GM23338 (cell line): Measurements from ENCODE around the gene FZD4. TPM values are rescaled to one million over a fixed set of nuclear protein-coding genes. Genes with fewer than 3 reads are reported as not detected.

Source experiments
- ATAC-seq: fragments of 200-7000 bp; cut with Tn5 transposase; 3 replicates; pipeline ENCODE4 v1.9.1; 2020
- DNase-seq: peaks from one replicate; pipeline ENCODE4 v3.0.0-alpha.2; 2015; ENCODE audit warnings: low spot score
- H2AFZ ChIP-seq: fragments of 200-600 bp; sonication (generic); 2 replicates; pipeline ENCODE4 v1.8.0; 2016; ENCODE audit warnings: antibody characterized with exemption, mild to moderate bottlenecking, moderate library complexity
- H3F3A ChIP-seq: fragments of 200-600 bp; sonication (generic); replicated peaks from 2 replicates; pipeline ENCODE4 v1.8.0; 2017; ENCODE audit warnings: antibody characterized with exemption, mixed run types, low read depth
- H3K27ac ChIP-seq: fragments of 200-600 bp; sonication (generic); 2 replicates; pipeline ENCODE4 v1.6.1; 2016; ENCODE audit warnings: low read depth
- H3K27me3 ChIP-seq: fragments of 200-600 bp; sonication (generic); 2 replicates; pipeline ENCODE4 v1.8.0; 2016; ENCODE audit warnings: mild to moderate bottlenecking, mixed run types, moderate library complexity; ENCODE audit not compliant: insufficient read depth
- H3K36me3 ChIP-seq: fragments of 200-600 bp; sonication (generic); 2 replicates; pipeline ENCODE4 v1.8.0; 2016; ENCODE audit warnings: mild to moderate bottlenecking; ENCODE audit not compliant: insufficient read depth
- H3K4me1 ChIP-seq: fragments of 200-600 bp; sonication (generic); 2 replicates; pipeline ENCODE4 v1.8.0; 2016; ENCODE audit warnings: mild to moderate bottlenecking, moderate library complexity; ENCODE audit not compliant: insufficient read depth
- H3K4me2 ChIP-seq: fragments of 200-600 bp; sonication (generic); 2 replicates; pipeline ENCODE4 v1.7.1; 2017; ENCODE audit warnings: mixed run types
- H3K4me3 ChIP-seq: fragments of 200-600 bp; sonication (generic); 2 replicates; pipeline ENCODE4 v1.6.1; 2016; ENCODE audit warnings: mixed run types
- H3K79me2 ChIP-seq: fragments of 200-600 bp; sonication (generic); replicated peaks from 2 replicates; pipeline ENCODE4 v1.8.0; 2017; ENCODE audit warnings: mild to moderate bottlenecking; ENCODE audit not compliant: insufficient read depth
- H3K9me2 ChIP-seq: fragments of 200-600 bp; sonication (generic); 2 replicates; pipeline ENCODE4 v1.8.0; 2017; ENCODE audit not compliant: insufficient read depth
- H4K20me1 ChIP-seq: fragments of 200-600 bp; sonication (generic); replicated peaks from 2 replicates; pipeline ENCODE4 v1.8.0; 2017; ENCODE audit warnings: mild to moderate bottlenecking; ENCODE audit not compliant: insufficient read depth
- H3K27ac Mint-ChIP-seq: 2 replicates; pipeline ENCODE4 v1.8.0; 2020; ENCODE audit warnings: inconsistent platforms, mild to moderate bottlenecking, moderate library complexity, mixed read lengths
- H3K27me3 Mint-ChIP-seq: 3 replicates; pipeline ENCODE4 v1.8.0; 2022; ENCODE audit warnings: low read depth, mild to moderate bottlenecking, moderate library complexity, mixed read lengths, inconsistent platforms; ENCODE audit not compliant: insufficient read depth, poor library complexity
- H3K36me3 Mint-ChIP-seq: 3 replicates; pipeline ENCODE4 v1.8.0; 2021; ENCODE audit warnings: low read depth, mild to moderate bottlenecking, inconsistent platforms, moderate library complexity, mixed read lengths
- H3K4me1 Mint-ChIP-seq: 3 replicates; pipeline ENCODE4 v1.8.0; 2020; ENCODE audit warnings: mild to moderate bottlenecking, inconsistent platforms, mixed read lengths
- H3K4me3 Mint-ChIP-seq: 3 replicates; pipeline ENCODE4 v1.8.0; 2021; ENCODE audit warnings: moderate library complexity, mild to moderate bottlenecking, inconsistent platforms, mixed read lengths
- H3K9me3 Mint-ChIP-seq: 3 replicates; pipeline ENCODE4 v1.8.0; 2020; ENCODE audit warnings: moderate library complexity, mild to moderate bottlenecking, inconsistent platforms, mixed read lengths
- NANOG ChIP-seq: IDR thresholded peaks from 2 replicates; pipeline ENCODE4 v1.6.1; 2016; ENCODE audit warnings: antibody characterized with exemption, borderline replicate concordance
- STAT1 ChIP-seq: IDR thresholded peaks from one replicate; pipeline ENCODE4 v1.6.1; 2016; ENCODE audit warnings: antibody characterized with exemption; ENCODE audit not compliant: unreplicated experiment
- ZNF114 ChIP-seq: fragments of 250-450 bp; sonication (Bioruptor Pico); IDR thresholded peaks from 2 replicates; pipeline ENCODE4 v1.5.0; 2020; ENCODE audit warnings: mild to moderate bottlenecking, moderate library complexity
- ZNF331 ChIP-seq: fragments of 250-450 bp; sonication (Bioruptor Pico); IDR thresholded peaks from 2 replicates; pipeline ENCODE4 v1.5.0; 2020; ENCODE audit warnings: low read depth, mild to moderate bottlenecking, moderate library complexity
- polyA plus RNA-seq: library from polyadenylated mRNA; unstranded; fragments of >200 nt; fragmentation: Nextera tagmentation; extraction: Ambion mirVana; gene quantifications from 2 replicates; pipeline ENCODE4 v1.2.1, GENCODE V29; 2016
- total RNA-seq: library from RNA; depleted of rRNA; stranded (reverse); fragments of >200 nt; shearing (Covaris generic); gene quantifications from 2 replicates; pipeline ENCODE4 v1.2.3, GENCODE V29; 2014
- TF ChIP-seq, protein P1 (sequence below): fragments of 250-450 bp; sonication (Bioruptor Pico); IDR thresholded peaks from 2 replicates; pipeline ENCODE4 v1.5.0; 2020; ENCODE audit warnings: mild to moderate bottlenecking, moderate library complexity
- TF ChIP-seq, protein P2 (sequence below): IDR thresholded peaks from one replicate; pipeline ENCODE4 v1.6.1; 2018; ENCODE audit warnings: antibody characterized with exemption; ENCODE audit not compliant: unreplicated experiment

The FZD4 gene
- total and polyA plus RNA-seq, 2 experiments from 2014 or later, result 1.4 to 8.9 TPM

DNA sequence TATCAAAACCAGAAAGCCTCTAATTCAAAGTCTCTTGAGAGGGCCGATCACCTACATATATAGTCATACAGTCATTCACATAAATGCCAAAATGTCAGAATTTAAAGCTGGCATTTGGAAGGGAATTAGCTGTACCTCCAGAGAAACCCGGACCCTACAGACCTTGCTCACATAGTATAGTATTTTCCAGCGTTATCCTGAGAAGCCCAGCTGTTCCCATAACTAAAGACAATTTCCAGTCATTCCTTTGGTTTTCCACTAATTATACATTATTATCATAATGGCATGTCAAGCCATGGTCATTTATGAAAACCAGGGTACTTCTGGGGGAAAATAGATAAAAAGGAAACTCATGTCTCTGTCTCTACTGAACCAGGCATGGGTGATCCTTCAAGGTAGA is 53.6 kb downstream of the FZD4 start (continued):
- TF ChIP-seq, protein P1, sequence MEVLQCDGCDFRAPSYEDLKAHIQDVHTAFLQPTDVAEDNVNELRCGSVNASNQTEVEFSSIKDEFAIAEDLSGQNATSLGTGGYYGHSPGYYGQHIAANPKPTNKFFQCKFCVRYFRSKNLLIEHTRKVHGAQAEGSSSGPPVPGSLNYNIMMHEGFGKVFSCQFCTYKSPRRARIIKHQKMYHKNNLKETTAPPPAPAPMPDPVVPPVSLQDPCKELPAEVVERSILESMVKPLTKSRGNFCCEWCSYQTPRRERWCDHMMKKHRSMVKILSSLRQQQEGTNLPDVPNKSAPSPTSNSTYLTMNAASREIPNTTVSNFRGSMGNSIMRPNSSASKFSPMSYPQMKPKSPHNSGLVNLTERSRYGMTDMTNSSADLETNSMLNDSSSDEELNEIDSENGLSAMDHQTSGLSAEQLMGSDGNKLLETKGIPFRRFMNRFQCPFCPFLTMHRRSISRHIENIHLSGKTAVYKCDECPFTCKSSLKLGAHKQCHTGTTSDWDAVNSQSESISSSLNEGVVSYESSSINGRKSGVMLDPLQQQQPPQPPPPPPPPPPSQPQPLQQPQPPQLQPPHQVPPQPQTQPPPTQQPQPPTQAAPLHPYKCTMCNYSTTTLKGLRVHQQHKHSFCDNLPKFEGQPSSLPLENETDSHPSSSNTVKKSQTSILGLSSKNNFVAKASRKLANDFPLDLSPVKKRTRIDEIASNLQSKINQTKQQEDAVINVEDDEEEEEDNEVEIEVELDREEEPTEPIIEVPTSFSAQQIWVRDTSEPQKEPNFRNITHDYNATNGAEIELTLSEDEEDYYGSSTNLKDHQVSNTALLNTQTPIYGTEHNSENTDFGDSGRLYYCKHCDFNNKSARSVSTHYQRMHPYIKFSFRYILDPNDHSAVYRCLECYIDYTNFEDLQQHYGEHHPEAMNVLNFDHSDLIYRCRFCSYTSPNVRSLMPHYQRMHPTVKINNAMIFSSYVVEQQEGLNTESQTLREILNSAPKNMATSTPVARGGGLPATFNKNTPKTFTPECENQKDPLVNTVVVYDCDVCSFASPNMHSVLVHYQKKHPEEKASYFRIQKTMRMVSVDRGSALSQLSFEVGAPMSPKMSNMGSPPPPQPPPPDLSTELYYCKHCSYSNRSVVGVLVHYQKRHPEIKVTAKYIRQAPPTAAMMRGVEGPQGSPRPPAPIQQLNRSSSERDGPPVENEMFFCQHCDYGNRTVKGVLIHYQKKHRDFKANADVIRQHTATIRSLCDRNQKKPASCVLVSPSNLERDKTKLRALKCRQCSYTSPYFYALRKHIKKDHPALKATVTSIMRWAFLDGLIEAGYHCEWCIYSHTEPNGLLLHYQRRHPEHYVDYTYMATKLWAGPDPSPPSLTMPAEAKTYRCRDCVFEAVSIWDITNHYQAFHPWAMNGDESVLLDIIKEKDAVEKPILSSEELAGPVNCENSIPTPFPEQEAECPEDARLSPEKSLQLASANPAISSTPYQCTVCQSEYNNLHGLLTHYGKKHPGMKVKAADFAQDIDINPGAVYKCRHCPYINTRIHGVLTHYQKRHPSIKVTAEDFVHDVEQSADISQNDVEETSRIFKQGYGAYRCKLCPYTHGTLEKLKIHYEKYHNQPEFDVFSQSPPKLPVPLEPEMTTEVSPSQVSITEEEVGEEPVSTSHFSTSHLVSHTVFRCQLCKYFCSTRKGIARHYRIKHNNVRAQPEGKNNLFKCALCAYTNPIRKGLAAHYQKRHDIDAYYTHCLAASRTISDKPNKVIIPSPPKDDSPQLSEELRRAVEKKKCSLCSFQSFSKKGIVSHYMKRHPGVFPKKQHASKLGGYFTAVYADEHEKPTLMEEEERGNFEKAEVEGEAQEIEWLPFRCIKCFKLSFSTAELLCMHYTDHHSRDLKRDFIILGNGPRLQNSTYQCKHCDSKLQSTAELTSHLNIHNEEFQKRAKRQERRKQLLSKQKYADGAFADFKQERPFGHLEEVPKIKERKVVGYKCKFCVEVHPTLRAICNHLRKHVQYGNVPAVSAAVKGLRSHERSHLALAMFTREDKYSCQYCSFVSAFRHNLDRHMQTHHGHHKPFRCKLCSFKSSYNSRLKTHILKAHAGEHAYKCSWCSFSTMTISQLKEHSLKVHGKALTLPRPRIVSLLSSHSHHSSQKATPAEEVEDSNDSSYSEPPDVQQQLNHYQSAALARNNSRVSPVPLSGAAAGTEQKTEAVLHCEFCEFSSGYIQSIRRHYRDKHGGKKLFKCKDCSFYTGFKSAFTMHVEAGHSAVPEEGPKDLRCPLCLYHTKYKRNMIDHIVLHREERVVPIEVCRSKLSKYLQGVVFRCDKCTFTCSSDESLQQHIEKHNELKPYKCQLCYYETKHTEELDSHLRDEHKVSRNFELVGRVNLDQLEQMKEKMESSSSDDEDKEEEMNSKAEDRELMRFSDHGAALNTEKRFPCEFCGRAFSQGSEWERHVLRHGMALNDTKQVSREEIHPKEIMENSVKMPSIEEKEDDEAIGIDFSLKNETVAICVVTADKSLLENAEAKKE (CRISPR knock-in tag), result no peak
- no peak for TF ChIP-seq NANOG
- TF ChIP-seq ZNF331 (CRISPR knock-in tag), result no peak
- TF ChIP-seq ZNF114, result no peak
- TF ChIP-seq, protein P2, sequence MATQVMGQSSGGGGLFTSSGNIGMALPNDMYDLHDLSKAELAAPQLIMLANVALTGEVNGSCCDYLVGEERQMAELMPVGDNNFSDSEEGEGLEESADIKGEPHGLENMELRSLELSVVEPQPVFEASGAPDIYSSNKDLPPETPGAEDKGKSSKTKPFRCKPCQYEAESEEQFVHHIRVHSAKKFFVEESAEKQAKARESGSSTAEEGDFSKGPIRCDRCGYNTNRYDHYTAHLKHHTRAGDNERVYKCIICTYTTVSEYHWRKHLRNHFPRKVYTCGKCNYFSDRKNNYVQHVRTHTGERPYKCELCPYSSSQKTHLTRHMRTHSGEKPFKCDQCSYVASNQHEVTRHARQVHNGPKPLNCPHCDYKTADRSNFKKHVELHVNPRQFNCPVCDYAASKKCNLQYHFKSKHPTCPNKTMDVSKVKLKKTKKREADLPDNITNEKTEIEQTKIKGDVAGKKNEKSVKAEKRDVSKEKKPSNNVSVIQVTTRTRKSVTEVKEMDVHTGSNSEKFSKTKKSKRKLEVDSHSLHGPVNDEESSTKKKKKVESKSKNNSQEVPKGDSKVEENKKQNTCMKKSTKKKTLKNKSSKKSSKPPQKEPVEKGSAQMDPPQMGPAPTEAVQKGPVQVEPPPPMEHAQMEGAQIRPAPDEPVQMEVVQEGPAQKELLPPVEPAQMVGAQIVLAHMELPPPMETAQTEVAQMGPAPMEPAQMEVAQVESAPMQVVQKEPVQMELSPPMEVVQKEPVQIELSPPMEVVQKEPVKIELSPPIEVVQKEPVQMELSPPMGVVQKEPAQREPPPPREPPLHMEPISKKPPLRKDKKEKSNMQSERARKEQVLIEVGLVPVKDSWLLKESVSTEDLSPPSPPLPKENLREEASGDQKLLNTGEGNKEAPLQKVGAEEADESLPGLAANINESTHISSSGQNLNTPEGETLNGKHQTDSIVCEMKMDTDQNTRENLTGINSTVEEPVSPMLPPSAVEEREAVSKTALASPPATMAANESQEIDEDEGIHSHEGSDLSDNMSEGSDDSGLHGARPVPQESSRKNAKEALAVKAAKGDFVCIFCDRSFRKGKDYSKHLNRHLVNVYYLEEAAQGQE, result no peak
- TF ChIP-seq STAT1, result no peak

DNA sequence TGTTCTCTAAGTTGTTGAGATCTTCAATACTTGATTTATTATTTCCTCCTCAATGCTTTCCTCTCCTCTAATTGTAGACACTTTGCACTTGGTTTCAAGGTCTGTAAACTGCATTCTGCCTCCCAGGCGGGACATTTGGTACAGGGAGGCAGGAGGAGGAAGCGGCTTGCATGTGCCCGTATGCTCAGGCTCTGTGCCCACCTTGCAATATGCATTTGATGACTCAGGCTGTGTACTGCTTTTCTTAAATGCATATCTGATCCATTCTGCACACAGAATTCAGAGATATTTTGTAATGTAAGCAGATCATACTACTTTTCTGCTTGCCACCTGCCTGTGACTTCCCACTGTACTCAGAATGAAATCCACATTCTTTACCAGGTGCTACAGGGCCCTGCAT is 55.0 kb downstream of the FZD4 start:
- TF ChIP-seq ZNF114, result no peak
- Histone ChIP-seq H3K27me3 (no peaks in the 10 kb centered on the region), H4K20me1 (no peaks in the 10 kb centered on the region), H3K4me1 (no peaks in the 10 kb centered on the region), H3K79me2 (no peaks in the 10 kb centered on the region), H3K27ac (no peak overlapping the region), H3K4me3 (no peak overlapping the region), H3F3A (no peaks in the 10 kb centered on the region), H3K4me2 (no peak overlapping the region), H2AFZ (no peak overlapping the region), H3K36me3 (no peaks in the 10 kb centered on the region), H3K9me2 (no peaks in the 10 kb centered on the region)
- H3K36me3 Mint-ChIP-seq, result no peaks in the 10 kb centered on the region
- H3K4me1 Mint-ChIP-seq, result no peaks in the 10 kb centered on the region
- DNase-seq (no peak), ATAC-seq (no peak)
- H3K9me3 Mint-ChIP-seq, result no peaks in the 10 kb centered on the region
- H3K27ac Mint-ChIP-seq, result no peak overlapping the region
- no peak overlapping the region for H3K4me3 Mint-ChIP-seq
- H3K27me3 Mint-ChIP-seq, result no peaks in the 10 kb centered on the region
